Right ventricle myocardium inferior (tissue), 1 donor: ENCODE results near the gene RIMBP2. TPM values are rescaled to one million over a fixed set of nuclear protein-coding genes. Genes with fewer than 3 reads are reported as not detected.
"Not testable (repeated sequence)": the region's sequence is repeated elsewhere in the genome, so short reads cannot be mapped to it uniquely, and the experiment has no call there.

Experiments
- ATAC-seq: fragments of 200-7000 bp; cut with Tn5 transposase; one replicate; pipeline ENCODE4 v1.9.1; 2020; ENCODE audit warnings: mild to moderate bottlenecking, moderate library complexity
- DNase-seq: peaks from one replicate; pipeline ENCODE4 v3.0.0; 2021; ENCODE audit errors: missing footprints
- intact Hi-C: fragments of 100-400 bp; cut with DNase I; formaldehyde crosslinking; loops from one replicate; pipeline ENCODE4 v1.11.0; 2022
- total RNA-seq: library from RNA; stranded (reverse); fragmentation: NEBNext Ultra II Directional; extraction: Animal tissue kit (Norgen Biotek cat#: 25700); gene quantifications from one replicate; pipeline ENCODE4 v1.2.1, GENCODE V29; 2021
- donor health status: DM: no; HTN: yes; CAD: no; lungs with severe emphysema.

Gene RIMBP2
- total RNA-seq, 1 donor from 2014 or later: not detected

- ATAC-seq (no peak), DNase-seq (no peak)
- intact Hi-C loops: loop anchor here (10.0 kb wide), 1 partner anchor 698 kb away; no protein-coding TSS in a partner anchor
Observed at GRCh38 chr12:130742716-130743115, 26.6 kb upstream of the RIMBP2 start.

- ATAC-seq (no peak), DNase-seq (no peak)
- intact Hi-C loops: loop anchor here (10.0 kb wide), 1 partner anchor 697 kb away; no protein-coding TSS in a partner anchor
Observed at GRCh38 chr12:130742112-130742511, 26.0 kb upstream of the RIMBP2 start.

- intact Hi-C loops: no loop called here
- DNase-seq: no peak
- ATAC-seq: no peak
Observed at GRCh38 chr12:130739571-130739970, 23.5 kb upstream of the RIMBP2 start.

GRCh38 chr12:130738403-130738802 lies 22.3 kb upstream of the RIMBP2 start:
- DNase-seq, intact Hi-C loops, ATAC-seq: not testable (repeated sequence)

- intact Hi-C loops: no loop called here
- no peak for DNase-seq
Observed at GRCh38 chr12:130737731-130738130, 21.6 kb upstream of the RIMBP2 start.

GRCh38 chr12:130729344-130729743 lies 13.2 kb upstream of the RIMBP2 start:
- DNase-seq (no peak), ATAC-seq (no peak)
- intact Hi-C loops: no loop called here

More at GRCh38 chr12:130737731-130738130, 21.6 kb upstream of the RIMBP2 start:
- ATAC-seq: no peak

GRCh38 chr12:130728158-130729058 lies 12.3 kb upstream of the RIMBP2 start:
- ATAC-seq (no peak), DNase-seq (no peak)
- intact Hi-C loops: no loop called here

GRCh38 chr12:130719263-130719859 lies 3.3 kb upstream of the RIMBP2 start:
- ATAC-seq: no peak
- no peak for DNase-seq
- intact Hi-C loops: no loop called here

- no peak for DNase-seq
- ATAC-seq: no peak
- intact Hi-C loops: no loop called here
Observed at GRCh38 chr12:130717752-130718151, 1.7 kb upstream of the RIMBP2 start.

GRCh38 chr12:130716969-130717366 lies 869 bp upstream of the RIMBP2 start:
- ATAC-seq: no peak
- no peak for DNase-seq
- intact Hi-C loops: no loop called here

- ATAC-seq (peak; percentile 12), DNase-seq (no peak)
- intact Hi-C loops: no loop called here
Observed at GRCh38 chr12:130715150-130715997, 725 bp downstream of the RIMBP2 start.

GRCh38 chr12:130714591-130715149 lies 1.4 kb downstream of the RIMBP2 start:
- intact Hi-C loops: no loop called here
- ATAC-seq: no peak
- no peak for DNase-seq

- ATAC-seq (no peak), DNase-seq (no peak)
- intact Hi-C loops: no loop called here
Observed at GRCh38 chr12:130714091-130714590, 2.0 kb downstream of the RIMBP2 start.

- ATAC-seq (no peak), DNase-seq (peak; percentile 48)
- intact Hi-C loops: no loop called here
Observed at GRCh38 chr12:130713581-130713991, 2.5 kb downstream of the RIMBP2 start.

GRCh38 chr12:130712346-130713065 lies 3.6 kb downstream of the RIMBP2 start:
- DNase-seq: peak; percentile 31
- no peak for ATAC-seq

GRCh38 chr12:130711756-130712155 lies 4.3 kb downstream of the RIMBP2 start:
- DNase-seq: no peak
- no peak for ATAC-seq
- intact Hi-C loops: no loop called here

More at GRCh38 chr12:130712346-130713065, 3.6 kb downstream of the RIMBP2 start:
- intact Hi-C loops: no loop called here

- DNase-seq (no peak), ATAC-seq (no peak)
- intact Hi-C loops: no loop called here
Observed at GRCh38 chr12:130710733-130711080, 5.4 kb downstream of the RIMBP2 start.
